H1 (cell line): Measurements from ENCODE around the gene ACBD4. TPM values are rescaled to one million over a fixed set of nuclear protein-coding genes. Genes with fewer than 3 reads are reported as not detected.

ENCODE experiments used
- CTCF ChIA-PET: fragments of 300-600 bp; sonication (Branson Sonifier 250); formaldehyde crosslinking; loops from one replicate; lab custom pipeline; 2021; ENCODE audit not compliant: partially characterized antibody; lab: Charles Lee
- POLR2A ChIA-PET: fragments of 300-600 bp; sonication (Branson Sonifier 250); formaldehyde crosslinking; loops from one replicate; lab custom pipeline; 2021; ENCODE audit warnings: inconsistent platforms; ENCODE audit not compliant: partially characterized antibody; lab: Charles Lee
- DNase-seq, 2 experiments: peaks; one replicate each; pipeline versions ENCODE4 v3.0.0 to v3.0.0-alpha.2; 2010 to 2022; ENCODE audit warnings: low spot score in 2 of 2, low read depth in 1 of 2, mixed read lengths in 1 of 2
- FAIRE-seq: peaks from 2 replicates; lab custom pipeline; 2011; peaks lifted over from hg19 to GRCh38; lab: Jason Lieb, UNC
- H2AFZ ChIP-seq: 2 replicates; pipeline ENCODE4 v1.8.1; 2012; ENCODE audit warnings: low read length, inconsistent platforms
- H2AK5ac ChIP-seq: 2 replicates; pipeline ENCODE4 v1.6.1; 2013; ENCODE audit warnings: low read depth, low read length
- H2BK120ac ChIP-seq: replicated peaks from 2 replicates; pipeline ENCODE3; 2013; ENCODE audit warnings: low read depth, low read length, inconsistent platforms
- H2BK12ac ChIP-seq: 2 replicates; pipeline ENCODE4 v1.6.1; 2013; ENCODE audit warnings: low read depth, low read length
- H2BK15ac ChIP-seq: 2 replicates; pipeline ENCODE4 v1.6.1; 2013; ENCODE audit warnings: low read length
- H2BK20ac ChIP-seq: 2 replicates; pipeline ENCODE4 v1.6.1; 2013; ENCODE audit warnings: low read length
- H2BK5ac ChIP-seq: 2 replicates; pipeline ENCODE4 v1.6.1; 2013; ENCODE audit warnings: low read depth, low read length
- H3K14ac ChIP-seq: 2 replicates; pipeline ENCODE4 v1.6.1; 2013; ENCODE audit warnings: inconsistent platforms; ENCODE audit not compliant: insufficient read length
- H3K18ac ChIP-seq: 2 replicates; pipeline ENCODE4 v1.6.1; 2013; ENCODE audit warnings: low read length; ENCODE audit errors: extremely low read depth
- H3K23ac ChIP-seq: 2 replicates; pipeline ENCODE4 v1.6.1; 2013; ENCODE audit warnings: inconsistent platforms; ENCODE audit not compliant: insufficient read length
- H3K23me2 ChIP-seq: 2 replicates; pipeline ENCODE4 v1.6.1; 2013; ENCODE audit warnings: low read depth, low read length
- H3K27ac ChIP-seq: 2 replicates; pipeline ENCODE4 v1.6.1; 2011; ENCODE audit warnings: low read depth, low read length, inconsistent platforms
- H3K27me3 ChIP-seq, 4 experiments: replicated peaks in 1 of 4; 1 replicate in 1 of 4; 2 replicates in 3 of 4; pipeline versions ENCODE4 v1.6.1 to v1.8.1; 2011 to 2013; ENCODE audit warnings: low read length in 3 of 4, mild to moderate bottlenecking in 3 of 4, inconsistent platforms in 2 of 4, mixed read lengths in 2 of 4, moderate library complexity in 1 of 4; ENCODE audit not compliant: control insufficient read depth in 3 of 4, insufficient read depth in 3 of 4; ENCODE audit errors: extremely low read depth in 1 of 4
- H3K36me3 ChIP-seq, 4 experiments: 2 replicates each; pipeline versions ENCODE4 v1.6.1 to v1.8.1; 2011 to 2013; ENCODE audit warnings: mild to moderate bottlenecking in 4 of 4, low read length in 3 of 4, moderate library complexity in 2 of 4, control low read depth in 1 of 4, inconsistent platforms in 1 of 4; ENCODE audit not compliant: insufficient read depth in 4 of 4, control insufficient read depth in 2 of 4
- H3K4ac ChIP-seq: replicated peaks from 2 replicates; pipeline ENCODE3; 2013; ENCODE audit warnings: low read length, low read depth, mixed read lengths, inconsistent platforms; ENCODE audit not compliant: insufficient read length
- H3K4me1 ChIP-seq, 4 experiments: replicated peaks in 1 of 4; 1 replicate in 1 of 4; 2 replicates in 3 of 4; pipeline versions ENCODE4 v1.6.1 to v1.8.1; 2011 to 2013; ENCODE audit warnings: low read length in 3 of 4, inconsistent platforms in 2 of 4, mixed read lengths in 1 of 4; ENCODE audit not compliant: insufficient read depth in 4 of 4, control insufficient read depth in 3 of 4
- H3K4me2 ChIP-seq, 2 experiments: 2 replicates each; pipeline versions ENCODE4 v1.6.1 to v1.8.1; 2011 to 2013; ENCODE audit warnings: low read depth in 2 of 2, low read length in 2 of 2, control low read depth in 1 of 2, inconsistent platforms in 1 of 2, mild to moderate bottlenecking in 1 of 2; ENCODE audit not compliant: insufficient read depth in 1 of 2
- H3K4me3 ChIP-seq, 4 experiments: fragments of 200-600, 300-600 bp in 1 of 4; sonication (generic), shearing (Covaris generic), sonication (Bioruptor Twin) in 1 of 4; 2 replicates each; pipeline versions ENCODE4 v1.5.1 to v1.8.1; 2011 to 2016; ENCODE audit warnings: low read length in 4 of 4, low read depth in 3 of 4, control low read depth in 2 of 4, inconsistent platforms in 2 of 4, mild to moderate bottlenecking in 2 of 4, mixed read lengths in 1 of 4, moderate library complexity in 1 of 4; ENCODE audit not compliant: insufficient read depth in 2 of 4; ENCODE audit errors: extremely low read depth in 1 of 4
- H3K56ac ChIP-seq: replicated peaks from 2 replicates; pipeline ENCODE3; 2013; ENCODE audit warnings: low read depth, mild to moderate bottlenecking, mixed read lengths, low read length, inconsistent platforms; ENCODE audit not compliant: insufficient read length
- H3K79me1 ChIP-seq: 2 replicates; pipeline ENCODE4 v1.6.1; 2013; ENCODE audit warnings: low read depth, low read length, control low read depth
- H3K79me2 ChIP-seq, 2 experiments: 2 replicates each; pipeline versions ENCODE4 v1.6.1 to v1.8.1; 2012 to 2013; ENCODE audit warnings: low read length in 2 of 2, mild to moderate bottlenecking in 2 of 2, inconsistent platforms in 1 of 2; ENCODE audit not compliant: insufficient read depth in 2 of 2, control insufficient read depth in 1 of 2
- H3K9ac ChIP-seq, 4 experiments: replicated peaks in 1 of 4; 1 replicate in 1 of 4; 2 replicates in 3 of 4; pipeline versions ENCODE4 v1.6.1 to v1.8.1; 2011 to 2013; ENCODE audit warnings: low read depth in 3 of 4, low read length in 3 of 4, control low read depth in 2 of 4, mild to moderate bottlenecking in 2 of 4, moderate library complexity in 2 of 4, inconsistent platforms in 1 of 4; ENCODE audit errors: extremely low read depth in 1 of 4
- H3K9me3 ChIP-seq, 2 experiments: 2 replicates each; pipeline versions ENCODE4 v1.6.1 to v1.8.1; 2012 to 2013; ENCODE audit warnings: mild to moderate bottlenecking in 2 of 2, moderate library complexity in 2 of 2, control low read depth in 1 of 2, inconsistent platforms in 1 of 2, low read depth in 1 of 2, low read length in 1 of 2, mixed read lengths in 1 of 2; ENCODE audit not compliant: insufficient read depth in 2 of 2
- H4K20me1 ChIP-seq, 2 experiments: replicated peaks in 1 of 2; 2 replicates each; pipeline versions ENCODE3 to v1.8.1; 2011 to 2013; ENCODE audit warnings: inconsistent platforms in 2 of 2, low read length in 2 of 2, mild to moderate bottlenecking in 1 of 2; ENCODE audit not compliant: insufficient read depth in 2 of 2, control insufficient read depth in 1 of 2
- H4K5ac ChIP-seq: 2 replicates; pipeline ENCODE4 v1.6.1; 2013; ENCODE audit warnings: low read length, low read depth, mixed read lengths, inconsistent platforms; ENCODE audit not compliant: insufficient read length
- H4K8ac ChIP-seq: 2 replicates; pipeline ENCODE4 v1.8.0; 2013; ENCODE audit warnings: mild to moderate bottlenecking, moderate library complexity, low read length, inconsistent platforms; ENCODE audit not compliant: insufficient read depth; ENCODE audit errors: extremely low read depth
- H4K91ac ChIP-seq: replicated peaks from 2 replicates; pipeline ENCODE3; 2013; ENCODE audit warnings: low read length, mixed read lengths, inconsistent platforms; ENCODE audit not compliant: insufficient read length
- CHD2 ChIP-seq: IDR thresholded peaks from 2 replicates; pipeline ENCODE4 v1.6.1; 2012; ENCODE audit warnings: low read length, improper control_type of control experiment
- EGR1 ChIP-seq: IDR thresholded peaks from 2 replicates; pipeline ENCODE4 v1.6.1; 2011; ENCODE audit warnings: low read depth, low read length, borderline replicate concordance
- EP300 ChIP-seq, 2 experiments: IDR thresholded peaks; 1 replicate in 1 of 2; 2 replicates in 1 of 2; pipeline ENCODE4 v1.6.1; 2011 to 2012; ENCODE audit warnings: low read depth in 2 of 2, low read length in 2 of 2, mild to moderate bottlenecking in 2 of 2, borderline replicate concordance in 1 of 2, inconsistent platforms in 1 of 2, moderate library complexity in 1 of 2
- GTF2F1 ChIP-seq: IDR thresholded peaks from 2 replicates; pipeline ENCODE4 v1.6.1; 2012; ENCODE audit warnings: low read depth, low read length, improper control_type of control experiment, borderline replicate concordance
- HDAC6 ChIP-seq: IDR thresholded peaks from one replicate; pipeline ENCODE4 v1.7.1; 2012; ENCODE audit warnings: low read depth, mild to moderate bottlenecking, inconsistent platforms, low read length, moderate library complexity
- KDM5A ChIP-seq: fragments of 200-600 bp; IDR thresholded peaks from 2 replicates; pipeline ENCODE4 v1.7.1; 2012; ENCODE audit warnings: mild to moderate bottlenecking, low read length, inconsistent platforms, mixed read lengths
- POLR2AphosphoS5 ChIP-seq: IDR thresholded peaks from 2 replicates; pipeline ENCODE4 v1.6.1; 2011; ENCODE audit warnings: low read depth, low read length
- POU5F1 ChIP-seq: IDR thresholded peaks from 2 replicates; pipeline ENCODE4 v1.6.1; 2011; ENCODE audit warnings: low read depth, mild to moderate bottlenecking, low read length, moderate library complexity
- SAP30 ChIP-seq: fragments of 300-600 bp; sonication (generic); IDR thresholded peaks from 2 replicates; pipeline ENCODE4 v1.7.1; 2012; ENCODE audit warnings: low read length, moderate library complexity, mild to moderate bottlenecking, inconsistent platforms; ENCODE audit not compliant: insufficient read depth, insufficient replicate concordance
- TAF7 ChIP-seq: optimal IDR thresholded peaks from 2 replicates; pipeline ENCODE3; 2011; ENCODE audit warnings: low read depth, mild to moderate bottlenecking, inconsistent platforms, low read length, moderate library complexity, borderline replicate concordance
- TBP ChIP-seq: IDR thresholded peaks from 2 replicates; pipeline ENCODE4 v1.6.1; 2011; ENCODE audit warnings: low read depth, low read length, improper control_type of control experiment
- WGBS, 2 experiments: shearing (Covaris generic) in 1 of 2; methylation state at CpG; one replicate each; pipeline versions ENCODE4 v1.1.6 to v1.1.7; 2013 to 2015; ENCODE audit warnings: low lambda C conversion rate in 2 of 2, mixed read lengths in 2 of 2, inconsistent platforms in 1 of 2, low coverage in 1 of 2, missing lambda C conversion rate in 1 of 2; ENCODE audit not compliant: insufficient replicate concordance in 2 of 2, insufficient coverage in 1 of 2, insufficient read length in 1 of 2; ENCODE audit errors: extremely low coverage in 1 of 2, missing lambda C conversion rate in 1 of 2; 5-methylcytosine and 5-hydroxymethylcytosine counted together
- polyA plus RNA-seq, 7 experiments: library from polyadenylated mRNA; depleted of rRNA in 3 of 7; stranded (reverse) in 5 of 7; unstranded in 2 of 7; fragments of >200 nt in 5 of 7; fragments of 200-250 nt in 2 of 7; gene quantifications; 1 replicate in 5 of 7; 2 replicates in 1 of 7; 4 replicates in 1 of 7; pipeline versions ENCODE4 v1.2.1 to v1.2.3, GENCODE V29; 2011 to 2013; ENCODE audit warnings: missing spikeins in 2 of 7, mixed read lengths in 2 of 7
- total RNA-seq: library from RNA; stranded (reverse); fragmentation: NEBNext Ultra II Directional; extraction: Animal tissue kit (Norgen Biotek cat#: 25700); gene quantifications from 2 replicates; pipeline ENCODE4 v1.2.1, GENCODE V29; 2021

The ACBD4 gene
- total and polyA plus RNA-seq, 2 of the 8 experiments (the other 6 are each of a cell fraction or from before 2014, with no cell fraction given) = 7.3 to 10.7 TPM

- DNase-seq (no peak), FAIRE-seq (no peak)
- Histone ChIP-seq H4K20me1 (peaks cover 0 to 3% of the 10 kb centered on the region in 2 experiments), H3K23me2 (peaks cover 2% of the 10 kb centered on the region; the same call in 1 of the 2 replicates), H3K9ac (no peak overlapping the region), H4K5ac (no peak overlapping the region), H3K79me1 (no peaks in the 10 kb centered on the region), H2AK5ac (no peak overlapping the region), H2BK20ac (no peak overlapping the region), H3K36me3 (no peaks in the 10 kb centered on the region), H4K8ac (no peak overlapping the region), H3K27me3 (no peaks in the 10 kb centered on the region), H3K27ac (no peak overlapping the region), H3K23ac (no peak overlapping the region), H3K4me1 (peaks cover 0 to 18% (median 10%) of the 10 kb centered on the region in 4 experiments; a peak in 5 of 7 replicates), H3K56ac (no peak overlapping the region), H3K18ac (no peak overlapping the region), H3K4me2 (no peak overlapping the region), H3K14ac (no peak overlapping the region), H3K79me2 (no peaks in the 10 kb centered on the region), H3K4me3 (no peak overlapping the region), H2BK12ac (no peak overlapping the region), H2BK15ac (no peak overlapping the region), H2AFZ (no peak overlapping the region), H4K91ac (no peak overlapping the region), H2BK120ac (no peak overlapping the region), H3K4ac (no peak overlapping the region), H2BK5ac (no peak overlapping the region), H3K9me3 (no peaks in the 10 kb centered on the region)
- WGBS, 2 experiments = 96% methylated on average over 8 of the region's 8 CpGs; no CpG with 5 or more reads in 1 of the 2 experiments
- POLR2A ChIA-PET = interaction anchor here (15.8 kb wide), 1 partner anchor 24 kb away, joined by 185 read pairs; the partner anchor contains the start of gene HEXIM1
- CTCF ChIA-PET = interaction anchor here (0.7 to 8.7 kb wide), 4 partner anchors 9 to 72 kb away, joined by 3 to 69 read pairs (median 10); partner anchors contain the start of gene ACBD4
- no peak for TF ChIP-seq GTF2F1
- TF ChIP-seq TAF7 = no peak
- TF ChIP-seq POLR2AphosphoS5 = no peak
- no peak for TF ChIP-seq EGR1
- no peak for TF ChIP-seq POU5F1
- TF ChIP-seq EP300 (IDR thresholded peaks at IDR 0.05; ENCODE audit: borderline replicate concordance in 1 of 2, low read depth in 2 of 2, low read length in 2 of 2) = no peak
- no peak for TF ChIP-seq CHD2
- no peak for TF ChIP-seq HDAC6
- no peak for TF ChIP-seq TBP
- no peak for TF ChIP-seq KDM5A
- no peak for TF ChIP-seq SAP30
Measured at GRCh38 chr17:45125509-45125908, 10.0 kb upstream of the ACBD4 start.
